ENCODE data around the gene CHIA. TPM values are rescaled to one million over a fixed set of nuclear protein-coding genes. Genes with fewer than 3 reads are reported as not detected.
A peak's percentile ranks its signal among the peaks of the same experiment; 100 is the strongest.

The CHIA gene
- total and polyA plus RNA-seq, 2 of the 13 experiments (the other 11 are each of a cell fraction or from before 2014, with no cell fraction given), result not detected

- TF ChIP-seq ZBED4 (CRISPR knock-in tag; IDR thresholded peaks at IDR 0.05; ENCODE audit: borderline replicate concordance), result no peak
- TF ChIP-seq ZNF281 (CRISPR knock-in tag; IDR thresholded peaks at IDR 0.05; ENCODE audit: borderline replicate concordance), result 0 out of 2 replicates have a peak, but pooled peaks have one; percentile 12
- 0 out of 2 replicates have a peak, but pooled peaks have one; percentile 19 for TF ChIP-seq HMG20B (CRISPR knock-in tag; conservative IDR thresholded peaks at IDR 0.05)
- TF ChIP-seq NCOA2 (CRISPR knock-in tag; IDR thresholded peaks at IDR 0.05), result peak; percentile 52; the same call in 1 of the 2 replicates
- TF ChIP-seq ZNF614 (CRISPR knock-in tag; IDR thresholded peaks at IDR 0.05; ENCODE audit: borderline replicate concordance), result peak; percentile 59; the same call in 1 of the 2 replicates
- TF ChIP-seq JARID2 (CRISPR knock-in tag; IDR thresholded peaks at IDR 0.05; ENCODE audit: insufficient replicate concordance), result no peak
- TF ChIP-seq ZBTB2 (CRISPR knock-in tag; IDR thresholded peaks at IDR 0.05; ENCODE audit: low read depth), result no peak
- TF ChIP-seq ETV5 (CRISPR knock-in tag; IDR thresholded peaks at IDR 0.05; ENCODE audit: borderline replicate concordance), result peak; percentile 12; the same call in 1 of the 2 replicates
- TF ChIP-seq ZNF143 (CRISPR knock-in tag; IDR thresholded peaks at IDR 0.05), result peak; percentile 54; the same call in 1 of the 2 replicates
- TF ChIP-seq, protein P1, sequence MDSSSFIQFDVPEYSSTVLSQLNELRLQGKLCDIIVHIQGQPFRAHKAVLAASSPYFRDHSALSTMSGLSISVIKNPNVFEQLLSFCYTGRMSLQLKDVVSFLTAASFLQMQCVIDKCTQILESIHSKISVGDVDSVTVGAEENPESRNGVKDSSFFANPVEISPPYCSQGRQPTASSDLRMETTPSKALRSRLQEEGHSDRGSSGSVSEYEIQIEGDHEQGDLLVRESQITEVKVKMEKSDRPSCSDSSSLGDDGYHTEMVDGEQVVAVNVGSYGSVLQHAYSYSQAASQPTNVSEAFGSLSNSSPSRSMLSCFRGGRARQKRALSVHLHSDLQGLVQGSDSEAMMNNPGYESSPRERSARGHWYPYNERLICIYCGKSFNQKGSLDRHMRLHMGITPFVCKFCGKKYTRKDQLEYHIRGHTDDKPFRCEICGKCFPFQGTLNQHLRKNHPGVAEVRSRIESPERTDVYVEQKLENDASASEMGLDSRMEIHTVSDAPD (CRISPR knock-in tag; IDR thresholded peaks at IDR 0.05), result no peak
- no peak for TF ChIP-seq ATRX (CRISPR knock-in tag; IDR thresholded peaks at IDR 0.05; ENCODE audit: borderline replicate concordance)
- no peak for TF ChIP-seq SOX6 (IDR thresholded peaks at IDR 0.05)
- TF ChIP-seq SOX6 (CRISPR knock-in tag; IDR thresholded peaks at IDR 0.05), result peak; percentile 65
- no peak for TF ChIP-seq CCDC6 (CRISPR knock-in tag; IDR thresholded peaks at IDR 0.05)
- no peak for TF ChIP-seq CBX5 (CRISPR knock-in tag; IDR thresholded peaks at IDR 0.05; ENCODE audit: borderline replicate concordance)
- no peak for TF ChIP-seq ZBTB7A (CRISPR knock-in tag; IDR thresholded peaks at IDR 0.05)
- TF ChIP-seq SRY (CRISPR knock-in tag; IDR thresholded peaks at IDR 0.05), result no peak
- TF ChIP-seq NFIC (IDR thresholded peaks at IDR 0.05; ENCODE audit: low read length), result 0 out of 2 replicates have a peak, but pooled peaks have one; percentile 24
- peak; percentile 39; the same call in 1 of the 2 replicates for TF ChIP-seq HDAC1 (CRISPR knock-in tag; IDR thresholded peaks at IDR 0.05)
- peak; percentile 62 for TF ChIP-seq ELF3 (CRISPR knock-in tag; IDR thresholded peaks at IDR 0.05)
- no peak for TF ChIP-seq SALL2 (CRISPR knock-in tag; IDR thresholded peaks at IDR 0.05)
Measured at GRCh38 chr1:111247125-111247838, 43.4 kb upstream of the CHIA start (continued).

Data from HepG2 (cell line).